Peyer's patch (tissue), 4 donors: ENCODE measurements around the gene WHAMM. TPM values are rescaled to one million over a fixed set of nuclear protein-coding genes. Genes with fewer than 3 reads are reported as not detected.

Source experiments
- DNase-seq, 3 donors: peaks; one replicate each; pipeline ENCODE4 v3.0.0-alpha.2; 2017 to 2019
- H3K27ac ChIP-seq, 4 donors: fragments of 200-600 bp; sonication (generic); one replicate each; pipeline ENCODE4 v1.5.1; 2016 to 2019
- H3K27me3 ChIP-seq, 2 donors: fragments of 200-600 bp; sonication (generic); one replicate each; pipeline ENCODE4 v1.5.1; 2019
- H3K36me3 ChIP-seq, 3 donors: fragments of 200-600 bp; sonication (generic); one replicate each; pipeline ENCODE4 v1.5.1; 2016 to 2019
- H3K4me1 ChIP-seq, 4 donors: fragments of 200-600 bp; sonication (generic); one replicate each; pipeline ENCODE4 v1.5.1; 2016 to 2019
- H3K4me3 ChIP-seq, 4 donors: fragments of 200-600 bp; sonication (generic); 1 replicate in 3 of 4; 2 replicates in 1 of 4; pipeline ENCODE4 v1.5.1; 2016 to 2019; ENCODE audit warnings: mild to moderate bottlenecking in 1 of 4
- H3K9me3 ChIP-seq, 4 donors: fragments of 200-600 bp; sonication (generic); one replicate each; pipeline ENCODE4 v1.5.1; 2016 to 2019; ENCODE audit warnings: mild to moderate bottlenecking in 1 of 4
- CTCF ChIP-seq, 6 experiments: fragments of 450-650 bp in 4 of 6; fragments of 200-600 bp in 2 of 6; sonication (generic) in 1 of 6; IDR thresholded peaks; one replicate each; pipeline ENCODE4 v1.5.1; 2017 to 2019; ENCODE audit warnings: antibody characterized with exemption in 6 of 6, mild to moderate bottlenecking in 3 of 6, moderate library complexity in 1 of 6
- POLR2A ChIP-seq, 2 donors: fragments of 450-650 bp; IDR thresholded peaks; one replicate each; pipeline ENCODE4 v1.5.1; 2017; ENCODE audit warnings: antibody characterized with exemption in 2 of 2, mild to moderate bottlenecking in 2 of 2, moderate library complexity in 2 of 2
- total RNA-seq, 4 donors: library from RNA; depleted of rRNA; stranded (reverse); fragments of >200 nt; gene quantifications; one replicate each; pipeline ENCODE4 v1.1.0, GENCODE V29; 2016

WHAMM gene
- total RNA-seq, 4 donors from 2014 or later = 8.6 to 16.0 (median 13.2) TPM

DNA sequence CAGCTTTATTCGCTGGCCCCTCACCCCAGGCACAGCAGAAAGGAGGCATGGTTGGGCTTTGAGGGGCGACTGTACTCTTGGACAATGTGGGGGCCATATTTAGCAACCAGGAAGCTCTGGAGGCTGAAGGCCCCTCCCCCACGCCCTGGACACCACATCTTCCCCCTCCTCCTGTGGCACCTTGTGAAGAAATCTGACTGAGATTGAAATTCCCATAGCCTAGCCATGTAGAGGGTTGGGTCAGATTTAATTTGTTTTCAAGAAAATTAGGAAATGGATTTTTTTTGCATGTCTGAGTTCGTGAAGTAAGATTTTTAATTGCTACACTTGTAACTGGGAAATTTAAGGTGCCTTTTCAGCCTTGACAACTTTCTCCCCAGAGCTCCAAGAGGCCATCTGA is 28.1 kb upstream of the WHAMM start:
- no peaks in the 10 kb centered on the region for H3K9me3 ChIP-seq
- no peak overlapping the region for H3K4me3 ChIP-seq
- no peaks in the 10 kb centered on the region for H3K4me1 ChIP-seq
- no peak overlapping the region for H3K27ac ChIP-seq
- no peaks in the 10 kb centered on the region for H3K36me3 ChIP-seq
- H3K27me3 ChIP-seq = no peaks in the 10 kb centered on the region
- no peak for DNase-seq
- TF ChIP-seq POLR2A (IDR thresholded peaks at IDR 0.05) = no peak
- TF ChIP-seq CTCF (IDR thresholded peaks at IDR 0.05) = no peak

GRCh38 chr15:82788496-82788895 is 20.9 kb upstream of the WHAMM start:
- H3K4me1 ChIP-seq = no peaks in the 10 kb centered on the region
- TF ChIP-seq POLR2A (IDR thresholded peaks at IDR 0.05) (no peak), CTCF (IDR thresholded peaks at IDR 0.05) (no peak)
- DNase-seq = no peak
- H3K27ac ChIP-seq = no peak overlapping the region
- no peaks in the 10 kb centered on the region for H3K9me3 ChIP-seq
- no peaks in the 10 kb centered on the region for H3K27me3 ChIP-seq
- no peaks in the 10 kb centered on the region for H3K36me3 ChIP-seq
- no peak overlapping the region for H3K4me3 ChIP-seq

DNA sequence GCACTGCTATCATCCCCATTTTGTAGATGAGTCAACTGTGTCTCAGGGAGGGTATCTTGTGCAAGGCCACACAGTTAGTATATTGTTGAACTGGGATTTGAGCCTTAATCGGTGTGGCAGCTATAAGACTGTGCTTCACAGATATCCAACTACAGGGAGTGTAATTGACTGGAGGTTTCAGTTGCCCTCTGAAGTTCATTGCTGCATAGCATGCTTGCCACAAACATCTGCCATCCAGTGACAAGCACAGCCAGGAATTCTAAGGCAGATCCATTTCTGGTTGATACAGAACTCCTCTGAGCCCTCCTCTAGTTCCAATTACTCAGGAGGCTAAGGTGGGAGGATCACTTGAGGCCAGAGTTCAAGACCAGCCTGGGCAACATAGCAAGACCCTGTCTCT is 19.9 kb upstream of the WHAMM start:
- TF ChIP-seq POLR2A (IDR thresholded peaks at IDR 0.05) (no peak), CTCF (IDR thresholded peaks at IDR 0.05) (no peak)
- Histone ChIP-seq H3K36me3 (no peaks in the 10 kb centered on the region), H3K27me3 (no peaks in the 10 kb centered on the region), H3K27ac (no peak overlapping the region), H3K4me1 (no peaks in the 10 kb centered on the region), H3K4me3 (no peak overlapping the region), H3K9me3 (no peaks in the 10 kb centered on the region)
- no peak for DNase-seq

GRCh38 chr15:82790321-82790720 is 19.1 kb upstream of the WHAMM start:
- H3K27me3 ChIP-seq = no peaks in the 10 kb centered on the region
- H3K4me3 ChIP-seq = no peak overlapping the region
- peak overlapping the region in 1 of 4 donors; percentile 21 for H3K27ac ChIP-seq
- H3K4me1 ChIP-seq = no peaks in the 10 kb centered on the region
- peak in 2 of 3 donors; percentile 68 to 76 for DNase-seq
- no peaks in the 10 kb centered on the region for H3K9me3 ChIP-seq
- TF ChIP-seq POLR2A (IDR thresholded peaks at IDR 0.05) (no peak), CTCF (IDR thresholded peaks at IDR 0.05) (no peak)
- no peaks in the 10 kb centered on the region for H3K36me3 ChIP-seq

DNA sequence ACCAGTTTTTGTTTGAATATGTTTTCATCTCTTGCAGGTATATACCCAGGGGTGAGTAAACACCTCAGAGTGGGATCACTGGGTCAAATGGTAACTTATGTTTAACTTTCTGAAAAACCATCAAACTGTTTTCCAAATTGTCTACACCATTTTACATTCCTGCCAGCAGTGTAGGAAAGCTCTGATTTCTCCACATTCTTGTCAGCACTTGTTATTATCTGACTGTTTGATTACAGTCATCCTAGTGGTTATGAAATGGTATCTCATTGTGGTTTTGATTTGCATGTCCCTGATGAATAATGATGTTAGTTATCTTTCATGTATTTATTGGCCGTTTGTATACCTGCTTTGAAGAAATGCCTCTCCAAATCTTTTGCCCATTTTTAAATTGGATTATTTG is 17.4 kb upstream of the WHAMM start:
- no peak for DNase-seq
- Histone ChIP-seq H3K9me3 (no peaks in the 10 kb centered on the region), H3K27me3 (no peaks in the 10 kb centered on the region), H3K4me1 (no peaks in the 10 kb centered on the region), H3K27ac (no peak overlapping the region), H3K4me3 (no peak overlapping the region), H3K36me3 (no peaks in the 10 kb centered on the region)
- TF ChIP-seq POLR2A (IDR thresholded peaks at IDR 0.05) (no peak), CTCF (IDR thresholded peaks at IDR 0.05) (no peak)

DNA sequence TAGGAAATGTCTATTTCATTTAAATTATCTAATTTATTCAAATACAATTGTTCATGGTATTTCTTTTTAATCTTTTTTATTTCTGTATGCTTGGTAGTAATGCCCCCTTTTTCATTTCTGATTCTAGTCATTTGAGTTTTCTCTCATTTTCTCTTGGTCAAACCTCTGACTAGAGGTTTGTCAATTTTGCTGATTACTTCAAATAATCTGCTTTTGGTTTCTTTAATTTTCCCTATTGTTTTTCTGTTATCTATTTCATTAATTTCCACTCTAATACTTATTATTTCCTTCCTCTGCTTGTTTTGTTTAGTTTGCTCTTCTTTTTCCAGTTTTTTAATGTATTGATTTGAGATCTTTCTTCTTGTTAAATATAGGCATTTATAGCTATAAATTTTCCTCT is 15.7 kb upstream of the WHAMM start:
- H3K4me3 ChIP-seq = no peak overlapping the region
- DNase-seq = no peak
- H3K27ac ChIP-seq = no peak overlapping the region
- no peak for TF ChIP-seq POLR2A (IDR thresholded peaks at IDR 0.05)
- TF ChIP-seq CTCF (IDR thresholded peaks at IDR 0.05) = no peak
- H3K4me1 ChIP-seq = no peaks in the 10 kb centered on the region
- no peaks in the 10 kb centered on the region for H3K27me3 ChIP-seq
- no peaks in the 10 kb centered on the region for H3K36me3 ChIP-seq
- H3K9me3 ChIP-seq = no peaks in the 10 kb centered on the region
